Lung (tissue), 12 donors: ENCODE data around the gene DENND5A. TPM values are rescaled to one million over a fixed set of nuclear protein-coding genes. Genes with fewer than 3 reads are reported as not detected.
A peak's percentile ranks its signal among the peaks of the same experiment; 100 is the strongest.

Experiments used
- ATAC-seq: fragments of 200-7000 bp; cut with Tn5 transposase; one replicate; pipeline ENCODE4 v1.9.1; 2020; ENCODE audit warnings: moderate number of reproducible peaks; ENCODE audit not compliant: insufficient read depth, low FRiP score
- DNase-seq, 3 donors: peaks; one replicate each; pipeline ENCODE4 v3.0.0-alpha.2; 2013 to 2017
- H3K27ac ChIP-seq, 2 donors: one replicate each; pipeline ENCODE4 v1.5.1; 2013; ENCODE audit warnings: mild to moderate bottlenecking in 2 of 2, moderate library complexity in 2 of 2, control low read depth in 1 of 2, inconsistent platforms in 1 of 2, low read depth in 1 of 2, low read length in 1 of 2
- H3K27me3 ChIP-seq, 3 donors: one replicate each; pipeline ENCODE4 v1.5.1; 2013; ENCODE audit warnings: low read length in 2 of 3; ENCODE audit not compliant: control insufficient read depth in 3 of 3, insufficient read depth in 3 of 3
- H3K36me3 ChIP-seq, 4 donors: one replicate each; pipeline ENCODE4 v1.5.1; 2013; ENCODE audit warnings: low read length in 4 of 4, mild to moderate bottlenecking in 1 of 4, moderate library complexity in 1 of 4; ENCODE audit not compliant: control insufficient read depth in 4 of 4, insufficient read depth in 4 of 4
- H3K4me1 ChIP-seq, 5 donors: one replicate each; pipeline ENCODE4 v1.5.1; 2013; ENCODE audit warnings: low read length in 5 of 5, mild to moderate bottlenecking in 2 of 5, moderate library complexity in 1 of 5; ENCODE audit not compliant: control insufficient read depth in 5 of 5, insufficient read depth in 5 of 5
- H3K4me3 ChIP-seq: one replicate; pipeline ENCODE4 v1.5.1; 2013; ENCODE audit warnings: mild to moderate bottlenecking, control low read depth, moderate library complexity
- H3K9ac ChIP-seq, 2 donors: one replicate each; pipeline ENCODE4 v1.5.1; 2013; ENCODE audit warnings: low read length in 2 of 2, control low read depth in 1 of 2; ENCODE audit not compliant: insufficient read depth in 1 of 2
- H3K9me3 ChIP-seq, 4 donors: one replicate each; pipeline ENCODE4 v1.5.1; 2013; ENCODE audit warnings: low read length in 3 of 4, mild to moderate bottlenecking in 1 of 4, moderate library complexity in 1 of 4; ENCODE audit not compliant: control insufficient read depth in 4 of 4, insufficient read depth in 3 of 4
- CTCF ChIP-seq: IDR thresholded peaks from 2 replicates; pipeline ENCODE4 v1.5.1; 2012; ENCODE audit warnings: mild to moderate bottlenecking; ENCODE audit errors: control extremely low read depth, extremely low read depth
- WGBS, 2 donors: extraction: QIAGEN DNeasy Blood & Tissue Kit; methylation state at CpG; one replicate each; pipeline ENCODE4 v1.1.7; 2013; 5-methylcytosine and 5-hydroxymethylcytosine counted together
- polyA plus RNA-seq, 2 donors: library from polyadenylated mRNA; stranded (reverse); fragments of 200-250 nt; gene quantifications; one replicate each; pipeline ENCODE4 v1.2.1, GENCODE V29; 2013
- total RNA-seq, 2 donors: library from RNA; depleted of rRNA in 1 of 2; stranded (reverse); fragments of >200 nt in 1 of 2; gene quantifications; one replicate each; pipeline ENCODE4 v1.2.1, GENCODE V29; 2014 to 2021
- donor health status: control.
- donor health status: control.
- donor health status: Bipolar disorder and iron deficiency.
- donor health status: healthy.
- donor health status: DM: yes; HTN: yes; CAD: no.

DENND5A gene
- total and polyA plus RNA-seq, 4 donors: 20.8 to 152 (median 112) TPM

GRCh38 chr11:9132203-9132878, 132.8 kb downstream of the DENND5A start:
- DNase-seq: no peak
- Histone ChIP-seq H3K4me3 (no peak overlapping the region), H3K36me3 (peaks cover 0 to 8% (median 0%) of the 10 kb centered on the region in 4 donors), H3K27ac (no peak overlapping the region), H3K27me3 (no peaks in the 10 kb centered on the region), H3K4me1 (peaks cover 0 to 3% (median 2%) of the 10 kb centered on the region in 5 donors), H3K9ac (no peak overlapping the region), H3K9me3 (no peaks in the 10 kb centered on the region)
- TF ChIP-seq CTCF: no peak
- 94% methylated on average over 5 of the region's 5 CpGs for WGBS, 2 donors
- ATAC-seq: no peak

GRCh38 chr11:9130297-9130696, 134.9 kb downstream of the DENND5A start:
- Histone ChIP-seq H3K36me3 (peaks cover 0 to 8% (median 0%) of the 10 kb centered on the region in 4 donors), H3K9ac (no peak overlapping the region), H3K9me3 (no peaks in the 10 kb centered on the region), H3K27ac (no peak overlapping the region), H3K27me3 (no peaks in the 10 kb centered on the region), H3K4me1 (no peaks in the 10 kb centered on the region), H3K4me3 (no peak overlapping the region)
- DNase-seq: no peak
- no peak for TF ChIP-seq CTCF
- no peak for ATAC-seq
- 79 to 87% methylated on average over 1 of the region's 1 CpG for WGBS, 2 donors

DNA sequence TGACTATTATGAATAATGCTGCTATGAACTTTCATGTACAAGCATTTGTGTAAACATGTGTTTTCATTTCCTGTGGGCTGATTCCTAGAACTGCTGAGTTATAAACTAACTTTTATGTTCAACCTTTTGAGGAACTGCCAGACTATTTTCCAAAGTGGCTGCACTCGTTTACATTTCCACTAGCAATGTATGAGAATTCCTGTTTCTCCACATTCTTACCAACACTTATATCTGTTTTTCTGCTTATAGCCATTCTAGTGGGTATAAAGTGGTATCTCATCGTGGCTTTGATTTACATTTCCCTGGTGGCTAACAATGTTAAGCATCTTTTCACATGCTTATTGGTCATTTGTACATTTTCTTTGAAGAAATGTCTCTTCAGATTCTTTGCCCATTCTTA, 138.5 kb downstream of the DENND5A start:
- ATAC-seq: no peak
- 31 to 47% methylated on average over 2 of the region's 2 CpGs for WGBS, 2 donors

More for the DNA sequence above, 138.5 kb downstream of the DENND5A start:
- no peaks in the 10 kb centered on the region for H3K9me3 ChIP-seq
- H3K27me3 ChIP-seq: no peaks in the 10 kb centered on the region
- peaks cover 0 to 3% (median 0%) of the 10 kb centered on the region in 5 donors for H3K4me1 ChIP-seq
- no peak for TF ChIP-seq CTCF
- H3K36me3 ChIP-seq: peaks cover 0 to 6% (median 0%) of the 10 kb centered on the region in 4 donors
- H3K4me3 ChIP-seq: no peak overlapping the region
- H3K27ac ChIP-seq: no peak overlapping the region
- no peak overlapping the region for H3K9ac ChIP-seq
- peak in 2 of 3 donors; percentile 50 to 76 for DNase-seq
